HTERT RPE-1 (cell line): ENCODE results near the gene COX8A.

Experiments
- in situ Hi-C: fragments of 300-500 bp; cut with MboI; formaldehyde crosslinking; loops from 4 replicates; pipeline ENCODE4 v1.14.3; 2020; ENCODE audit warnings: low sequenced_read_pairs

Gene COX8A

GRCh38 chr11:64019106-64020037, 45.0 kb downstream of the COX8A start:
- in situ Hi-C loops = no loop called here

GRCh38 chr11:64020976-64021756, 46.7 kb downstream of the COX8A start:
- in situ Hi-C loops = no loop called here

- in situ Hi-C loops = no loop called here
Observed at GRCh38 chr11:64021757-64022093, 47.3 kb downstream of the COX8A start.

GRCh38 chr11:64022125-64022784, 47.8 kb downstream of the COX8A start:
- in situ Hi-C loops = no loop called here

- in situ Hi-C loops = no loop called here
Observed at GRCh38 chr11:64023712-64024710, 49.6 kb downstream of the COX8A start.

GRCh38 chr11:64025205-64025604, 50.8 kb downstream of the COX8A start:
- in situ Hi-C loops = no loop called here
